B cell (primary cell): ENCODE results near the gene RPL18. TPM values are rescaled to one million over a fixed set of nuclear protein-coding genes. Genes with fewer than 3 reads are reported as not detected.
A peak's percentile ranks its signal among the peaks of the same experiment; 100 is the strongest.

Source experiments
- ATAC-seq: fragments of 200-7000 bp; cut with Tn5 transposase; one replicate; pipeline ENCODE4 v1.10.0; 2021; ENCODE audit warnings: low read depth, mild to moderate bottlenecking, moderate number of reproducible peaks, moderate library complexity
- CTCF ChIA-PET: fragments of 350-600 bp; sonication (Branson Sonifier 250); formaldehyde crosslinking; loops from one replicate; lab custom pipeline; 2021; ENCODE audit warnings: antibody characterized with exemption, inconsistent platforms; lab: Charles Lee
- POLR2A ChIA-PET: fragments of 350-600 bp; sonication (Branson Sonifier 250); formaldehyde crosslinking; loops from one replicate; lab custom pipeline; 2021; ENCODE audit warnings: antibody characterized with exemption; lab: Charles Lee
- DNase-seq: peaks from one replicate; pipeline ENCODE4 v3.0.0; 2013
- H2AFZ ChIP-seq: 2 replicates; pipeline ENCODE4 v1.6.1; 2012; ENCODE audit warnings: mild to moderate bottlenecking, low read depth, low read length; ENCODE audit not compliant: insufficient read depth, poor library complexity, severe bottlenecking
- H3K27ac ChIP-seq, 2 donors: 1 replicate in 1 of 2; 2 replicates in 1 of 2; pipeline ENCODE4 v1.5.1; 2012 to 2013; ENCODE audit warnings: low read length in 2 of 2, mild to moderate bottlenecking in 2 of 2, moderate library complexity in 1 of 2
- H3K27me3 ChIP-seq, 4 experiments: fragments of 200-600 bp in 1 of 4; sonication (generic) in 1 of 4; replicated peaks in 1 of 4; 1 replicate in 2 of 4; 2 replicates in 2 of 4; pipeline versions ENCODE4 v1.6.1 to v1.7.0; 2013 to 2016; ENCODE audit warnings: low read length in 3 of 4, mild to moderate bottlenecking in 2 of 4, mixed read lengths in 1 of 4, moderate library complexity in 1 of 4; ENCODE audit not compliant: insufficient read depth in 4 of 4, control insufficient read depth in 3 of 4; ENCODE audit errors: control extremely low read depth in 1 of 4
- H3K36me3 ChIP-seq, 2 experiments: replicated peaks in 1 of 2; 1 replicate in 1 of 2; 2 replicates in 1 of 2; pipeline versions ENCODE4 v1.6.1 to v1.7.1; 2013; ENCODE audit warnings: low read length in 1 of 2; ENCODE audit not compliant: insufficient read depth in 2 of 2, control insufficient read depth in 1 of 2; ENCODE audit errors: control extremely low read depth in 1 of 2, extremely low read depth in 1 of 2
- H3K4me1 ChIP-seq, 2 donors: fragments of 200-600 bp in 1 of 2; sonication (generic) in 1 of 2; 1 replicate in 1 of 2; 2 replicates in 1 of 2; pipeline versions ENCODE4 v1.5.1 to v1.6.1; 2013 to 2017; ENCODE audit warnings: low read length in 2 of 2; ENCODE audit not compliant: control insufficient read depth in 2 of 2, insufficient read depth in 2 of 2
- H3K4me2 ChIP-seq: replicated peaks from 2 replicates; pipeline ENCODE3; 2012; ENCODE audit warnings: mild to moderate bottlenecking, low read depth, low read length; ENCODE audit not compliant: poor library complexity, severe bottlenecking
- H3K4me3 ChIP-seq, 5 experiments: fragments of 200-600 bp in 1 of 5; sonication (generic) in 1 of 5; 1 replicate in 3 of 5; 2 replicates in 2 of 5; pipeline versions ENCODE4 v1.5.1 to v1.7.0; 2011 to 2016; ENCODE audit warnings: low read length in 4 of 5, mild to moderate bottlenecking in 4 of 5, low read depth in 2 of 5, control low read depth in 1 of 5, moderate library complexity in 1 of 5; ENCODE audit not compliant: insufficient read depth in 1 of 5; ENCODE audit errors: control extremely low read depth in 1 of 5, extremely low read depth in 1 of 5
- H3K79me2 ChIP-seq: fragments of 200-600 bp; sonication (generic); one replicate; pipeline ENCODE4 v1.6.0; 2016; ENCODE audit warnings: low read length; ENCODE audit not compliant: control insufficient read depth, insufficient read depth
- H3K9ac ChIP-seq: fragments of 200-600 bp; sonication (generic); 2 replicates; pipeline ENCODE4 v1.6.1; 2017; ENCODE audit warnings: mild to moderate bottlenecking, low read length, moderate library complexity
- H3K9me3 ChIP-seq, 3 donors: one replicate each; pipeline versions ENCODE4 v1.6.1 to v1.7.1; 2013; ENCODE audit warnings: low read length in 2 of 3; ENCODE audit not compliant: control insufficient read depth in 2 of 3, insufficient read depth in 1 of 3; ENCODE audit errors: control extremely low read depth in 1 of 3
- H4K20me1 ChIP-seq: 2 replicates; pipeline ENCODE4 v1.6.0; 2012; ENCODE audit warnings: mild to moderate bottlenecking, low read length; ENCODE audit not compliant: insufficient read depth, control insufficient read depth, poor library complexity, severe bottlenecking
- H3K27ac Mint-ChIP-seq: one replicate; pipeline ENCODE4 v1.8.0; 2021; ENCODE audit warnings: mixed read lengths
- H3K27me3 Mint-ChIP-seq: one replicate; pipeline ENCODE4 v1.8.0; 2021; ENCODE audit warnings: mixed read lengths
- H3K4me1 Mint-ChIP-seq: one replicate; pipeline ENCODE4 v1.8.0; 2021; ENCODE audit warnings: mixed read lengths
- H3K4me3 Mint-ChIP-seq: one replicate; pipeline ENCODE4 v1.8.0; 2021; ENCODE audit warnings: mixed read lengths
- H3K9me3 Mint-ChIP-seq: one replicate; pipeline ENCODE4 v1.8.0; 2022; ENCODE audit warnings: mixed read lengths; ENCODE audit not compliant: insufficient read depth
- EZH2 ChIP-seq: IDR thresholded peaks from 2 replicates; pipeline ENCODE4 v1.6.1; 2012; ENCODE audit warnings: borderline replicate concordance, low read depth, mild to moderate bottlenecking, moderate library complexity, low read length; ENCODE audit not compliant: insufficient read depth, poor library complexity, severe bottlenecking
- WGBS: methylation state at CpG from one replicate; pipeline ENCODE4 v1.1.5; 2013; ENCODE audit warnings: missing lambda C conversion rate; ENCODE audit not compliant: insufficient coverage; 5-methylcytosine and 5-hydroxymethylcytosine counted together
- intact Hi-C: fragments of 100-400 bp; cut with micrococcal nuclease; formaldehyde crosslinking; loops from one replicate; pipeline ENCODE4 v1.10.0; 2022
- polyA plus RNA-seq: library from polyadenylated mRNA; depleted of rRNA; stranded (reverse); fragments of >200 nt; gene quantifications from 2 replicates; pipeline ENCODE4 v1.2.3, GENCODE V29; 2012
- total RNA-seq, 2 donors: library from RNA; stranded (reverse); fragments of 120-200 nt in 1 of 2; gene quantifications; 1 replicate in 1 of 2; 2 replicates in 1 of 2; pipeline versions ENCODE4 v1.2.3 to v1.2.4, GENCODE V29; 2013 to 2022
- TF ChIP-seq, protein P1 (sequence below): fragments of 200-600 bp; IDR thresholded peaks from one replicate; pipeline ENCODE4 v1.8.0; 2022; ENCODE audit warnings: antibody characterized with exemption, mild to moderate bottlenecking

RPL18 gene
- total and polyA plus RNA-seq, 2 donors (not counting 1 experiment from before 2014, with no cell fraction given), result 2,248 to 4,393 TPM

GRCh38 chr19:48627201-48627864 is 8.4 kb upstream of the RPL18 start:
- Histone ChIP-seq H3K9ac (no peak overlapping the region), H3K36me3 (peaks cover 0 to 40% of the 10 kb centered on the region in 2 experiments), H3K4me3 (no peak overlapping the region), H3K27ac (no peak overlapping the region), H4K20me1 (peaks cover 39% of the 10 kb centered on the region), H3K4me1 (peaks cover 14 to 22% of the 10 kb centered on the region in 2 donors), H3K4me2 (no peak overlapping the region), H3K79me2 (peaks cover 3% of the 10 kb centered on the region), H3K27me3 (no peaks in the 10 kb centered on the region), H2AFZ (no peak overlapping the region), H3K9me3 (peaks cover 0 to 10% (median 0%) of the 10 kb centered on the region in 3 donors)
- WGBS, result 90% methylated on average over 6 of the region's 6 CpGs
- intact Hi-C loops, result no loop called here
- POLR2A ChIA-PET, result interaction anchor here (0.6 to 1.9 kb wide), 2 partner anchors 8 to 236 kb away, joined by 4 to 6 read pairs; partner anchors contain the start of genes RPL18 and SPHK2
- Mint-ChIP-seq H3K27ac (peak overlapping the region; percentile 37), H3K4me1 (peaks cover 28% of the 10 kb centered on the region), H3K9me3 (no peaks in the 10 kb centered on the region), H3K27me3 (no peaks in the 10 kb centered on the region), H3K4me3 (no peak overlapping the region)
- ATAC-seq (no peak), DNase-seq (no peak)
- CTCF ChIA-PET, result no interaction called here
- TF ChIP-seq, protein P1, sequence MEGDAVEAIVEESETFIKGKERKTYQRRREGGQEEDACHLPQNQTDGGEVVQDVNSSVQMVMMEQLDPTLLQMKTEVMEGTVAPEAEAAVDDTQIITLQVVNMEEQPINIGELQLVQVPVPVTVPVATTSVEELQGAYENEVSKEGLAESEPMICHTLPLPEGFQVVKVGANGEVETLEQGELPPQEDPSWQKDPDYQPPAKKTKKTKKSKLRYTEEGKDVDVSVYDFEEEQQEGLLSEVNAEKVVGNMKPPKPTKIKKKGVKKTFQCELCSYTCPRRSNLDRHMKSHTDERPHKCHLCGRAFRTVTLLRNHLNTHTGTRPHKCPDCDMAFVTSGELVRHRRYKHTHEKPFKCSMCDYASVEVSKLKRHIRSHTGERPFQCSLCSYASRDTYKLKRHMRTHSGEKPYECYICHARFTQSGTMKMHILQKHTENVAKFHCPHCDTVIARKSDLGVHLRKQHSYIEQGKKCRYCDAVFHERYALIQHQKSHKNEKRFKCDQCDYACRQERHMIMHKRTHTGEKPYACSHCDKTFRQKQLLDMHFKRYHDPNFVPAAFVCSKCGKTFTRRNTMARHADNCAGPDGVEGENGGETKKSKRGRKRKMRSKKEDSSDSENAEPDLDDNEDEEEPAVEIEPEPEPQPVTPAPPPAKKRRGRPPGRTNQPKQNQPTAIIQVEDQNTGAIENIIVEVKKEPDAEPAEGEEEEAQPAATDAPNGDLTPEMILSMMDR, result no peak
- TF ChIP-seq EZH2, result no peak

DNA sequence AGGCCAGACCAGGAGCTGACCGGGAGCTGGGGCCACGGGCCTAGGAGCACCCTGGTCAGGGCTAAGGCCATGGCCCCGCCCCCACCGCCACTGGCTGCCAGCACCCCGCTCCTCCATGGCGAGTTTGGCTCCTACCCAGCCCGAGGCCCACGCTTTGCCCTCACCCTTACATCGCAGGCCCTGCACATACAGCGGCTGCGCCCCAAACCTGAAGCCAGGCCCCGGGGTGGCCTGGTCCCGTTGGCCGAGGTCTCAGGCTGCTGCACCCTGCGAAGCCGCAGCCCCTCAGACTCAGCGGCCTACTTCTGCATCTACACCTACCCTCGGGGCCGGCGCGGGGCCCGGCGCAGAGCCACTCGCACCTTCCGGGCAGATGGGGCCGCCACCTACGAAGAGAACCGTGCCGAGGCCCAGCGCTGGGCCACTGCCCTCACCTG is 6.9 kb upstream of the RPL18 start:
- ChIA-PET POLR2A (interaction anchor here (0.7 kb wide), 1 partner anchor 52 kb away, joined by 5 read pairs; no protein-coding TSS in a partner anchor), CTCF (no interaction called here)
- TF ChIP-seq EZH2, result no peak
- TF ChIP-seq, protein P1, result no peak
- H3K27ac Mint-ChIP-seq, result no peak overlapping the region
- DNase-seq (no peak), ATAC-seq (no peak)
- peaks cover 31% of the 10 kb centered on the region for H4K20me1 ChIP-seq
- H3K27me3 Mint-ChIP-seq, result no peaks in the 10 kb centered on the region
- H3K4me2 ChIP-seq, result no peak overlapping the region
- no peaks in the 10 kb centered on the region for H3K27me3 ChIP-seq
- H3K9me3 ChIP-seq, result peaks cover 0 to 10% (median 0%) of the 10 kb centered on the region in 3 donors
- H3K4me3 Mint-ChIP-seq, result no peak overlapping the region
- H3K9me3 Mint-ChIP-seq, result no peaks in the 10 kb centered on the region
- no peak overlapping the region for H3K9ac ChIP-seq
- H2AFZ ChIP-seq, result no peak overlapping the region
- intact Hi-C loops, result no loop called here
- no peak overlapping the region for H3K4me3 ChIP-seq
- H3K27ac ChIP-seq, result no peak overlapping the region
- H3K36me3 ChIP-seq, result peaks cover 0 to 32% of the 10 kb centered on the region in 2 experiments
- peaks cover 1% of the 10 kb centered on the region for H3K79me2 ChIP-seq
- 98% methylated on average over 30 of the region's 30 CpGs for WGBS
- peaks cover 14 to 23% of the 10 kb centered on the region in 2 donors for H3K4me1 ChIP-seq
- H3K4me1 Mint-ChIP-seq, result peaks cover 28% of the 10 kb centered on the region
